H9 (cell line): ENCODE results near the gene GCGR. TPM values are rescaled to one million over a fixed set of nuclear protein-coding genes. Genes with fewer than 3 reads are reported as not detected.

Experiments used
- DNase-seq: peaks from one replicate; pipeline ENCODE4 v3.0.0-alpha.2; 2017
- H2AFZ ChIP-seq: one replicate; pipeline ENCODE4 v1.6.1; 2013; ENCODE audit warnings: mild to moderate bottlenecking, low read length, control low read depth, moderate library complexity
- H2AK5ac ChIP-seq: 2 replicates; pipeline ENCODE4 v1.6.1; 2013; ENCODE audit warnings: low read length, control low read depth, mixed read lengths; ENCODE audit not compliant: insufficient read length
- H2BK120ac ChIP-seq: one replicate; pipeline ENCODE4 v1.6.1; 2013; ENCODE audit warnings: low read depth, mild to moderate bottlenecking, low read length, control low read depth, inconsistent platforms; ENCODE audit not compliant: poor library complexity, severe bottlenecking
- H2BK12ac ChIP-seq: 2 replicates; pipeline ENCODE4 v1.6.1; 2013; ENCODE audit warnings: low read length, control low read depth, mixed read lengths, low read depth; ENCODE audit not compliant: insufficient read length
- H2BK15ac ChIP-seq: 2 replicates; pipeline ENCODE4 v1.6.1; 2013; ENCODE audit warnings: low read depth, low read length, control low read depth
- H2BK20ac ChIP-seq: one replicate; pipeline ENCODE4 v1.6.1; 2013; ENCODE audit warnings: low read depth, mild to moderate bottlenecking, low read length, control low read depth, inconsistent platforms; ENCODE audit not compliant: poor library complexity, severe bottlenecking
- H2BK5ac ChIP-seq: 2 replicates; pipeline ENCODE4 v1.6.1; 2013; ENCODE audit warnings: low read length, control low read depth, mixed read lengths; ENCODE audit not compliant: insufficient read length
- H3K14ac ChIP-seq: 2 replicates; pipeline ENCODE4 v1.6.1; 2013; ENCODE audit warnings: low read length, control low read depth; ENCODE audit not compliant: insufficient read depth
- H3K18ac ChIP-seq: 2 replicates; pipeline ENCODE4 v1.6.1; 2013; ENCODE audit warnings: low read depth, mild to moderate bottlenecking, mixed read lengths, low read length, control low read depth; ENCODE audit not compliant: insufficient read length
- H3K23ac ChIP-seq: 2 replicates; pipeline ENCODE4 v1.6.1; 2013; ENCODE audit warnings: low read length, control low read depth, mixed read lengths, low read depth; ENCODE audit not compliant: insufficient read length
- H3K23me2 ChIP-seq: 2 replicates; pipeline ENCODE4 v1.6.1; 2013; ENCODE audit warnings: low read depth, mild to moderate bottlenecking, mixed read lengths, low read length, control low read depth; ENCODE audit not compliant: insufficient read length, poor library complexity, severe bottlenecking
- H3K27ac ChIP-seq: 2 replicates; pipeline ENCODE4 v1.5.1; 2013; ENCODE audit warnings: low read length, control low read depth, mixed read lengths, low read depth; ENCODE audit not compliant: insufficient read length
- H3K27me3 ChIP-seq: 2 replicates; pipeline ENCODE4 v1.6.1; 2013; ENCODE audit warnings: low read length, control low read depth, inconsistent platforms; ENCODE audit not compliant: insufficient read depth
- H3K4ac ChIP-seq: 2 replicates; pipeline ENCODE4 v1.6.1; 2013; ENCODE audit warnings: low read depth, mild to moderate bottlenecking, control low read depth, inconsistent platforms, low read length, moderate library complexity
- H3K4me1 ChIP-seq: 2 replicates; pipeline ENCODE4 v1.6.1; 2013; ENCODE audit warnings: low read length, control low read depth, inconsistent platforms; ENCODE audit not compliant: insufficient read depth
- H3K4me2 ChIP-seq: 2 replicates; pipeline ENCODE4 v1.6.1; 2013; ENCODE audit warnings: low read length, control low read depth, mixed read lengths; ENCODE audit not compliant: insufficient read length, insufficient read depth
- H3K56ac ChIP-seq: 2 replicates; pipeline ENCODE4 v1.6.1; 2013; ENCODE audit warnings: low read depth, mild to moderate bottlenecking, mixed read lengths, low read length, control low read depth; ENCODE audit not compliant: insufficient read length
- H3K79me1 ChIP-seq: 2 replicates; pipeline ENCODE4 v1.6.1; 2013; ENCODE audit warnings: low read depth, mild to moderate bottlenecking, moderate library complexity, low read length, control low read depth, inconsistent platforms; ENCODE audit not compliant: insufficient read depth, poor library complexity, severe bottlenecking
- H3K79me2 ChIP-seq: 2 replicates; pipeline ENCODE4 v1.6.1; 2013; ENCODE audit warnings: low read length, control low read depth, inconsistent platforms; ENCODE audit not compliant: insufficient read depth
- H3K9ac ChIP-seq: 2 replicates; pipeline ENCODE4 v1.6.1; 2013; ENCODE audit warnings: low read length, control low read depth, mixed read lengths; ENCODE audit not compliant: insufficient read length; ENCODE audit errors: extremely low read depth
- H3K9me3 ChIP-seq: one replicate; pipeline ENCODE4 v1.6.1; 2013; ENCODE audit warnings: low read depth, low read length, inconsistent platforms; ENCODE audit not compliant: control insufficient read depth
- H3T11ph ChIP-seq: one replicate; pipeline ENCODE4 v1.6.1; 2013; ENCODE audit warnings: mild to moderate bottlenecking, low read length, control low read depth, inconsistent platforms
- H4K20me1 ChIP-seq: one replicate; pipeline ENCODE4 v1.6.1; 2013; ENCODE audit not compliant: control insufficient read depth, insufficient read length, insufficient read depth
- H4K5ac ChIP-seq: 2 replicates; pipeline ENCODE4 v1.6.1; 2013; ENCODE audit warnings: low read depth, mild to moderate bottlenecking, mixed read lengths, low read length, control low read depth; ENCODE audit not compliant: insufficient read length
- H4K8ac ChIP-seq: replicated peaks from 2 replicates; pipeline ENCODE4 v1.6.1; 2013; ENCODE audit warnings: low read length, control low read depth, mixed read lengths, low read depth; ENCODE audit not compliant: insufficient read length
- H4K91ac ChIP-seq: 2 replicates; pipeline ENCODE4 v1.6.1; 2013; ENCODE audit warnings: low read depth, mild to moderate bottlenecking, moderate library complexity, mixed read lengths, low read length, control low read depth; ENCODE audit not compliant: insufficient read length
- H3K27ac Mint-ChIP-seq, 3 experiments: 2 replicates in 2 of 3; 3 replicates in 1 of 3; pipeline ENCODE4 v1.8.0; 2020 to 2021; ENCODE audit warnings: mixed read lengths in 3 of 3, mild to moderate bottlenecking in 1 of 3, moderate library complexity in 1 of 3
- H3K27me3 Mint-ChIP-seq: 2 replicates; pipeline ENCODE4 v1.8.0; 2021; ENCODE audit warnings: low read depth, mild to moderate bottlenecking, moderate library complexity, mixed read lengths
- H3K36me3 Mint-ChIP-seq, 3 experiments: 2 replicates in 2 of 3; 3 replicates in 1 of 3; pipeline ENCODE4 v1.8.0; 2020 to 2021; ENCODE audit warnings: low read depth in 3 of 3, mixed read lengths in 3 of 3; ENCODE audit not compliant: insufficient read depth in 1 of 3
- H3K4me1 Mint-ChIP-seq, 2 experiments: 2 replicates each; pipeline ENCODE4 v1.8.0; 2020; ENCODE audit warnings: mixed read lengths in 2 of 2
- H3K4me3 Mint-ChIP-seq, 2 experiments: 2 replicates in 1 of 2; 3 replicates in 1 of 2; pipeline ENCODE4 v1.8.0; 2020 to 2021; ENCODE audit warnings: mild to moderate bottlenecking in 2 of 2, mixed read lengths in 2 of 2, moderate library complexity in 1 of 2
- H3K9me3 Mint-ChIP-seq, 2 experiments: 2 replicates in 1 of 2; 3 replicates in 1 of 2; pipeline ENCODE4 v1.8.0; 2020; ENCODE audit warnings: mild to moderate bottlenecking in 2 of 2, mixed read lengths in 2 of 2, moderate library complexity in 1 of 2
- WGBS: extraction: QIAGEN DNeasy Blood & Tissue Kit; methylation state at CpG from one replicate; pipeline ENCODE4 v1.1.7; 2013; ENCODE audit warnings: missing lambda C conversion rate, low lambda C conversion rate, mixed read lengths; ENCODE audit not compliant: insufficient read length; ENCODE audit errors: extremely low coverage; 5-methylcytosine and 5-hydroxymethylcytosine counted together
- total RNA-seq: library from RNA; stranded (reverse); gene quantifications from 2 replicates; pipeline ENCODE4 v1.2.1, GENCODE V29; 2021
- TF ChIP-seq, protein P1 (sequence below): fragments of 200-600 bp; sonication (generic); conservative IDR thresholded peaks from 3 replicates; pipeline ENCODE4 v1.8.0; 2021; ENCODE audit warnings: antibody characterized with exemption, mild to moderate bottlenecking

The GCGR gene
- total RNA-seq, 1 experiment from 2014 or later: 0.24 TPM

DNA sequence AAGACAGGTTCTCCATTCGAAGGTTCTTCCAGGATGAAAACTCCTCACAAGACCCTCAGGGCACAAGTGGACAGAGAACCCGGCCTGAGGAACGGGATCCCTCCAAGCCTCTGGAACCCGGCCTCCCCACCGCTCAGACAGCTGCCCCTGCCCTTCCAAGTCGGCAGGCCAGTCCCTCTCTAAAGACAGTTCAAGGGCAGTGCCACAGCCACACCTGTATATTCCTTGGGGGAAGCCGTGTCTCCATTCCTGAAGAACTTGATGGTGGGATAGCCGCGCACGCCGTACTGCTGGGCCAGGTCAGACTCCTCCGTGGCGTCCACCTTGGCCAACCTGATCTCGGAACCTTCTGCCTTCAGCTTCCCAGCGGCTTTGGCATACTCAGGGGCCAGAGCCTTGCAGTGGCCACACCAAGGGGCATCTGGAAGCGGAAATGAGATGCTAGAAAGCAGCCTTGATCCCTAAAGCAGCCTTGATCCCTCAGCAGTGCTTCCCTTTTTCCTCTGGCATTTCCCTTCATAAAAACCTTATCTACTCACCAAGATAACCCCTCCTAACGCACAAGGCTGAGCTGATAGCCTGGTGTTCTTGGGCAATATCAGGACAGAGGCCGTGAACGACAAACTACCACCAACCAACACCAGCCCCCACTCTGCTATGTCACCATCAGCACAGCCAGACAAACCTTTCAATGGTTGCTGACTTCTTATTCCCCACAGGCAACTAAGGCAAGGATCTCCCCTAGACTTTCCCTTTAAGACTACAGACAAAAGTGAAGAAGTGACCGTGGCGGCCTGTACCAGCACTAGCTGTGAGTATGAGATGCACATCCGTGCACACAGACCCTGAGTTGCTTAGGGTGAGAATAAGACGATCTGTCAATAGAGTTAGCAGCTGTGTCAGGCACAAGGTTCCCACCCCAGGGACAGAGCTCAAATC, 55.3 kb downstream of the GCGR start:
- Mint-ChIP-seq H3K4me3 (peak overlapping the region; percentile 82 to 88), H3K27ac (peak overlapping the region; percentile 38 to 89 (median 87)), H3K4me1 (peaks cover 9 to 20% of the 10 kb centered on the region in 2 experiments), H3K27me3 (peaks cover 2% of the 10 kb centered on the region), H3K9me3 (peaks cover 0 to 3% of the 10 kb centered on the region in 2 experiments; a peak in 1 of 5 replicates), H3K36me3 (peaks cover 22 to 61% (median 55%) of the 10 kb centered on the region in 3 experiments; a peak in 6 of 7 replicates)
- H2AFZ ChIP-seq: no peak overlapping the region
- H3K4ac ChIP-seq: no peak overlapping the region
- no peak overlapping the region for H3K18ac ChIP-seq
- peaks cover 14% of the 10 kb centered on the region for H3K79me1 ChIP-seq
- no peak overlapping the region for H3K56ac ChIP-seq
- DNase-seq: no peak
- H4K8ac ChIP-seq: no peak overlapping the region
- no peaks in the 10 kb centered on the region for H3K9me3 ChIP-seq
- H4K91ac ChIP-seq: no peak overlapping the region
- peak overlapping the region; percentile 56 for H3K9ac ChIP-seq
- no peaks in the 10 kb centered on the region for H3K27me3 ChIP-seq
- no peak overlapping the region for H2BK5ac ChIP-seq
- H3K23ac ChIP-seq: no peak overlapping the region
- no peak overlapping the region for H2BK20ac ChIP-seq
- no peak overlapping the region for H3T11ph ChIP-seq
- TF ChIP-seq, protein P1, sequence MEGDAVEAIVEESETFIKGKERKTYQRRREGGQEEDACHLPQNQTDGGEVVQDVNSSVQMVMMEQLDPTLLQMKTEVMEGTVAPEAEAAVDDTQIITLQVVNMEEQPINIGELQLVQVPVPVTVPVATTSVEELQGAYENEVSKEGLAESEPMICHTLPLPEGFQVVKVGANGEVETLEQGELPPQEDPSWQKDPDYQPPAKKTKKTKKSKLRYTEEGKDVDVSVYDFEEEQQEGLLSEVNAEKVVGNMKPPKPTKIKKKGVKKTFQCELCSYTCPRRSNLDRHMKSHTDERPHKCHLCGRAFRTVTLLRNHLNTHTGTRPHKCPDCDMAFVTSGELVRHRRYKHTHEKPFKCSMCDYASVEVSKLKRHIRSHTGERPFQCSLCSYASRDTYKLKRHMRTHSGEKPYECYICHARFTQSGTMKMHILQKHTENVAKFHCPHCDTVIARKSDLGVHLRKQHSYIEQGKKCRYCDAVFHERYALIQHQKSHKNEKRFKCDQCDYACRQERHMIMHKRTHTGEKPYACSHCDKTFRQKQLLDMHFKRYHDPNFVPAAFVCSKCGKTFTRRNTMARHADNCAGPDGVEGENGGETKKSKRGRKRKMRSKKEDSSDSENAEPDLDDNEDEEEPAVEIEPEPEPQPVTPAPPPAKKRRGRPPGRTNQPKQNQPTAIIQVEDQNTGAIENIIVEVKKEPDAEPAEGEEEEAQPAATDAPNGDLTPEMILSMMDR: no peak
- no peak overlapping the region for H2BK12ac ChIP-seq
- peaks cover 20% of the 10 kb centered on the region; the same call in 1 of the 2 replicates for H3K79me2 ChIP-seq
- H3K14ac ChIP-seq: no peak overlapping the region
- H2BK120ac ChIP-seq: no peak overlapping the region
- H2AK5ac ChIP-seq: no peak overlapping the region
- no CpG with 5 or more reads among the region's 23 CpGs for WGBS
- peaks cover 10% of the 10 kb centered on the region for H3K23me2 ChIP-seq
- H2BK15ac ChIP-seq: no peak overlapping the region
- H4K5ac ChIP-seq: no peak overlapping the region
- H3K4me1 ChIP-seq: peaks cover 3% of the 10 kb centered on the region; the same call in 1 of the 2 replicates
- H3K4me2 ChIP-seq: peak overlapping the region; percentile 78
- no peak overlapping the region for H3K27ac ChIP-seq
- H4K20me1 ChIP-seq: peaks cover 2% of the 10 kb centered on the region
